EH (cell line): ENCODE data around the gene KLHL33.
A peak's percentile ranks its signal among the peaks of the same experiment; 100 is the strongest.

Experiments used
- DNase-seq: peaks from one replicate; pipeline ENCODE4 v3.0.0-alpha.2; 2015; ENCODE audit warnings: low read depth

Gene KLHL33

DNA sequence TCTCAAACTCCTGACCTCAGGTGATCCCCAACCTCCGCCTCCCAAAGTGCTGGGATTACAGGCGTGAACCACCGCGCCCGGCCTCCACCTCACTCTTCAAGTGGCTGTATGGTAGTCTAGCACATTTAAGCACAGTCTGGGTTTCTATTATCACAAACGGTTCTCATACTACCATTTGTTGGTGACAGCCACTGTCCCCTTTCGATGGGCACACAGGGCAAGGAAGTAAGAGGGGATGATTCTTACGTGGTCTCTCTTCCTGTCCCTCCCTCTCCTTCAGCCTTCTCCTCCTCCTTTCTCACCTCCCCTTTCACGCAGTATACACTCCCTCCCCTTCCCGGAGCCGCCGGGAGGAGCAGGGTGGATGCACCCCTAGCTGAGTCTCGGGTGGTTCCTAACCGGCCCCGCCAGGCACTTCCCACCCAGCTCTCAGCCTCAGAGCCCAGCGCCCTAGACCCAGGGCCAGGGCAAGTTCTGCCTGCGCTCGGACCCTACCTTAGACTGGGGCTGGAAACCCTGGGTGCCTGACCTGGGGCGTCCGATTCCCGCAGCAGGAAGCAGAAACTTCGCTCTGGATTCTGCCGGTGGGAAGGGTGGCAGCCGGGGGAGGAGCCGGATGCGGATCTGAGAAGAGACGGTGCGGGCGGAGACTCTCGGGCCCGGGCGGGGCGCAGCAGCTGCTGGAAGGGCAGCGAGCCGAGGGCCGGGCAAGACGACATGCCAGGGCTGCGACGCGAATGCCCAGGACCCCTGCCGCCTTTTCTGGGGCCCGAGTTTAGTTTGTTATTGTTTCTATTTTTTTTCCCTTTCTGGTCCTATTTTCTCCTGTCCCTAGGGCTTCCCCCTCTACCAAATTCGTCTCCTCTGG, 22.9 kb downstream of the KLHL33 start, which contains the start of gene TEP1:
Gene TEP1 (minus strand): TSS at position 626 of the 868 bp plus-strand sequence. CDS start 5,062 bp downstream, outside the sequence.
- peak; percentile 90 for DNase-seq

DNA sequence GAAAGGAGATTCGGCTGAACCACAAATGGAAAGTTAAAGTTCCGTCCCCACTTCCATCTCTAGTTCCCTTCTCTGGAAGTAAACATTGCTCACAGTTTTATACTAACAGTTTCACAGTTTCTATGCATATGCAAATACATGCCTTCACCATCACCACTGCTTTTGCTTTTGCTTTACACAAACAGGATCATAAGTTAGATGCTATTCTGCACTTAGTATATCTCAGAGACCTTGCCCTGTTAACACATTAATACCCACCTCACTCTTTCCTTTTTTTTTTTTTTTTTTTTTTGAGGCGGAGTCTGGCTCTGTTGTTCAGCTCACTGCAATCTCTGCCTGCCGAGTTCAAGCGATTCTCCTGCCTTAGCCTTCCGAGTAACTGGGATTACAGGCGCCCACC, 23.6 kb downstream of the KLHL33 start:
- peak; percentile 25 for DNase-seq

DNA sequence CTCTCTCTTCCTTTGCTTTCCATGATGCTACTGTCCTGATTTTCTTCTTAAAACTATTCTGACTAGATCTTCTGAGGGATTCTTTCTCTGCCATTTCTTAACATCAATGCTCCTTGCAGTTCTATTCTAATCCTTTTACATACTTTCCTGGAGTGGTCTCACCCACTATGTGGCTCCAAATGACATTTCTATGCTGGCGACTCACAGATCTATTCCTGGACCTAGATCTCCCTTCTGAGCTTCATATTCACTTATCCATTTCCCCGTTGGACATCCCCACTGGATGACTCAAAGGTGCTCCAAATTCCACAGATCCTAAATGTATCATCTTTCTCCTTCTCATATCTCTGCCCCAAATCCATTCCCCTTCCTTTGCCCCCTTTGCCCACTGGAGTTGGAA, 26.7 kb downstream of the KLHL33 start:
- peak; percentile 82 for DNase-seq

DNA sequence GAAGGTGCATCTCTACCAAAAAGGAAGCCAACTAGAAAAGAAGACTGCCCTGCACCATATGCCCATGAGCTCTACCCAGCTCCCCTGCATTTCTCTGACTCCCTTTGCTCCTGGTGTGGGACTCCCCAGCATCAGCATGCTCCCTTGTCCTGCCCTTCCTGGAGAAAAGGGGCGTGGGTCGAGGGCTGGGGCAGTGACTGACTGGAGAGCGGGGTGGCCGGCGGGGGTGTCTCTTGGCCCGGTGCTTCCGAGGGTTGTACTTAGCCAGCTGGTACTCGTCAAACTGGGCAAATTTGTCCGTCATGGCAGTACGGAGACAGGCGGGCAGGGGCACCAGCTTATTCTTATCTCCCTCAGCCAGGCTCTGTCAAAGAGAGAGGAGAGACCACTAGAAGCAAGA, 32.4 kb downstream of the KLHL33 start:
- no peak for DNase-seq

- peak; percentile 12 for DNase-seq
These were observed 34.9 kb downstream of the KLHL33 start for GRCh38 chr14:20400965-20401593.

DNA sequence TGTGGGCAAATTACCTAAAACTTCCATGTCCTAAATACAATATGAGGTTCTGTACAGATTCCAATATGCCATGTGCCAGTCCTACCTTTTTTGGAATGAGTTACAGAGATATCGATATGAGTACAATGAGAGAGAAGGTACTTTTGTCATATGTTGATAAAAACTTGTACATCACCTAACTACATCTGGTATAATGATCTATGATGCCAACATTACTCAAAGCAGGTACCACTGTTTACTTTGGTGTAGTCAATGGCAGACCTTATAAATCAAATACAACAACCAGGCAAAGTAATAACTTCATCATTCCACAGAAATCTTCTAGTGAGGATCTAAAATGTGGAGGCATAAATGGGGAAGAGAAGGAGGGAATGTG, 35.4 kb downstream of the KLHL33 start:
- DNase-seq: no peak

- DNase-seq: no peak
These were observed 38.5 kb downstream of the KLHL33 start for GRCh38 chr14:20397511-20397910.

- DNase-seq: no peak
These were observed 44.5 kb downstream of the KLHL33 start for GRCh38 chr14:20391505-20391904.

GRCh38 chr14:20388159-20388558, 47.8 kb downstream of the KLHL33 start:
- DNase-seq: no peak

GRCh38 chr14:20387576-20387975, 48.4 kb downstream of the KLHL33 start:
- DNase-seq: no peak

DNA sequence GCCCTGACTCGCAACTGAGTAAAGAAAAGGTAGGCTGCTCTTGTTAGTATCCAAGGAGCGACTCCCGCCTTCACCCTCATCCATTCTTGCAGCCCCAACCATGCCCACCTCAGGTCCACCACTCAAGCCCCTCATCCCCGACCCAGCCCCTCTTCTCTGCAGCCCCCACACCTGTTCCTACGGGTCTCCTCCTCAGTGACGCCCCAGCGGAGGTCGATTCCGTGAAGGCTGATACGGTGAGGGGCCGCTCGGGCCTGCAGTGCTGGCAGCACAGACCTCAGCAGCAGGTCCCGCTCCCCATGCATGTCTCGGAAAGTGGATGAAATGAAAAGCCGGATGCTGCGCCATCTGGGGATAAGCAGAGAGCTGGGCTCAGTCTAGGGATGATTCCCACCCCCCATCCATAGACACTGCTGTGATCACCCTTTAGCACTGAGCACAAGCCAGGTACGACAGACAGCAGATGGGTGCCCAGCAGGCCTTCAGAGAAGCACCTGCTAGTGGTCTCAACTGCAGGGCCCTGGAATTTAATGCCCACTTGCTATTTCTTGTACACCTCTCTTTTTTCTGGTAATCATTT, 49.6 kb downstream of the KLHL33 start:
- no peak for DNase-seq

GRCh38 chr14:20384886-20385285, 51.1 kb downstream of the KLHL33 start:
- DNase-seq: no peak

DNA sequence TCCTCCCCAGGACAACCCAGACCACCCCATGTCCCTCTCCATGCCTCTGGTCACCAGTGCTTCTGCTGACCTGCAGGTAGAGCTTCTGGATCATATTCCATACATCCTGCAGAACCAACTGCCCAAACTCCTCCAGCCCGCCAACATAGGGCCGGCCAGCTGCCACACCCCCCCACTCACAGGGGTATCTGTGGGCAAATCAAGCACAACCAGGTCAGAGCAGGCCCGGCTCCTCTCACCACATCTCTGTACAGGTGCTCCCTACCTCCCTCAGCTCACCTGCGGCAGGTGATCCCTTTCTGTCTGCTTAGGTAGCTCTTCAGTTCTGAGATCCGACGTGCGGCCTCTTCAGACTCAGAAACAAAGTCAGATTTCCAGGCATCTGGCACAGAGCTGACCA, 51.6 kb downstream of the KLHL33 start:
- DNase-seq: no peak

DNA sequence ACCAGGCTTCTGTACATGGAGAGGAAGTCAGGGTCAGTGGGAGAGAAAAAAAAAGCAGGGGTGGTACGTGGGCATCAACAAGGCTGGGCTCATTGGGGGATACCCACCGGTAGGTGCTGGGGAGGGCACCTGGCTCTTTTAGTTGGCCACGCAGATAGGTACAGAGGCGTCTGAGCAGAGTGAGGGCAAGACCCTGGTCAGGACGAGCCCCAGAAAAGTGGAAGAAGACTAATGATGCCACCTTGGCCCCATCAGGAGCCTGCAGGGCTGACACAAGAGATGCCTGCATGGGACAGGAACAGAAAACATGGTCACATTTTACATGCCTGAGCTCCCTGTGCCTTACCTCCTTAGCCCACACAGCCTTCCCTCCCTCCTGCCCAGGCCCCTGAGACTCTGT, 52.3 kb downstream of the KLHL33 start:
- no peak for DNase-seq

GRCh38 chr14:20383032-20383431, 52.9 kb downstream of the KLHL33 start:
- DNase-seq: no peak

GRCh38 chr14:20382526-20382925, 53.4 kb downstream of the KLHL33 start:
- DNase-seq: no peak

GRCh38 chr14:20381341-20381740, 54.6 kb downstream of the KLHL33 start:
- DNase-seq: no peak

DNA sequence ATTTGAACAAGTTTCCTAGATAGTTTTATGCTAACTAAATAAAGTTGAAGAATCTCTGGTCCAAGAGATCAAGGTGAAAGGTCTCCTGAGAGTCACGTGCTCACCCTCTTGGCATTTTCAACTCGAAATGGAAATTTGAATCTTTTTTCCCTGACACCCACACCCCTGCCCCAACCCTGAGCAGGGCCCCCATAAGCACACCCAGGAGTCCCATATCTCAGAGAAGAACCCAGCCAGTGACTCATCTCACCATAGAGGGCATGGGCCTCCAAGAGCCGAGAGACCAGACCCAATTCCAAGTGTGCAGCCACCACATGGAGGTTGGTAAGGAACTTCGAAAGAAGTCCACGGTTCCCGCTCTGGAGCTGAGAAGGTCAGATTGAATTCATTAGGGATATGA, 55.3 kb downstream of the KLHL33 start:
- DNase-seq: no peak

DNA sequence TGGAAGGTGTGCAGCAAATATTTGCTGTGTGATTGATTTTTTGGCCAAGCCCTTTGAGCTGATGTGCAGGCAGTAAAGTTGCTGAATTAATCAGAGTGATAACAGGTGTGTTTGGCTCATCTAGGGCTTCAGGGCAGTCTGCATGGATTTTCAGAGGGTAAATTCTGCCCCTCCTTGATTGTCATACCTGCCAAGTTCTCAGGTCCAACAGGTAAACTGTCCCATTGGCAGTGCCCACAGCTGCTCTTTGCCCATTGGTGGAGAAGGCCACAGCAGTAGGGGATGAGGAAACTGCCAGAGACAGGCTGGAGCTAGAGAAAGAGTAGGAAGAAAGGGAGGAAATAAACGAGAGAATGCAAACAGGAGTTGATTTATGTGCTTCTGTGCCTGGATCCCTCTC, 56.2 kb downstream of the KLHL33 start:
- DNase-seq: no peak

DNA sequence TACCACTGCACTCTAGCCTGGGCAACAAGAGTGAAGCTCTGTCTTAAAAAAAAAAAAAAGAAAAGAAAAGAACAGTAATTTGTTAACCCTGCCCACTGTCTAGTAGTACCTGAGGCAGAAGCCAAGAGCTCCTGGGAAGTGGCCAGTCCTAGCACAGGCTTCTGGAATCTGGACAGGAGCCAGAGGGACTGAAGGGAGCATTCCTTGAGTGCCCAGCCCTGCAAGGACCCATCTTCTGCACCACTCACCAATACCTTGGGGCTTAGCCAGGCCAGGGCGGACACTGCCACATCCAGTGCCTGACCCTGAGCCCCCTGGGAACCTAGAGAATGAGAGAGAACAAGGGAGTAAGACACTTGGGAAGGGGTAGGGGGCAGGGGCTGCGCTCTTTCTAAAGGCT, 58.8 kb downstream of the KLHL33 start:
- peak; percentile 24 for DNase-seq

- DNase-seq: no peak
These were observed 59.8 kb downstream of the KLHL33 start for GRCh38 chr14:20376071-20376588.
